Stimulated activated naive CD8-positive, alpha-beta T cell treated with anti-CD3 and anti-CD28 coated beads, Interleukin-15, amount 100 ng/mL, for 72 hours (primary cell): ENCODE results near the gene SHKBP1.
"Not testable (repeated sequence)": the region's sequence is repeated elsewhere in the genome, so short reads cannot be mapped to it uniquely, and the experiment has no call there.

Source experiments
- ATAC-seq: fragments of 150-1000 bp; cut with Tn5 transposase; 2 replicates; pipeline ENCODE4 v1.10.0; 2021; ENCODE audit warnings: mild to moderate bottlenecking, moderate library complexity
- DNase-seq, 2 donors: peaks; one replicate each; pipeline ENCODE4 v3.0.0; 2021 to 2022
- H3K27ac Mint-ChIP-seq, 2 donors: one replicate each; pipeline ENCODE4 v1.8.0; 2022; ENCODE audit warnings: mild to moderate bottlenecking in 2 of 2, mixed read lengths in 2 of 2, moderate library complexity in 2 of 2
- H3K27me3 Mint-ChIP-seq: one replicate; pipeline ENCODE4 v1.8.0; 2022; ENCODE audit warnings: mixed read lengths
- H3K4me1 Mint-ChIP-seq: one replicate; pipeline ENCODE4 v1.8.0; 2022; ENCODE audit warnings: mild to moderate bottlenecking, mixed read lengths
- H3K4me3 Mint-ChIP-seq, 2 donors: one replicate each; pipeline ENCODE4 v1.8.0; 2022; ENCODE audit warnings: mild to moderate bottlenecking in 2 of 2, mixed read lengths in 2 of 2, moderate library complexity in 1 of 2
- H3K9me3 Mint-ChIP-seq, 2 donors: one replicate each; pipeline ENCODE4 v1.8.0; 2022; ENCODE audit warnings: mixed read lengths in 2 of 2

The SHKBP1 gene

GRCh38 chr19:40549007-40549708 lies 27.5 kb upstream of the SHKBP1 start:
- no peaks in the 10 kb centered on the region for H3K9me3 Mint-ChIP-seq
- no peak overlapping the region for H3K27ac Mint-ChIP-seq
- ATAC-seq (peak; percentile 91), DNase-seq (peak; percentile 67 to 70)
- H3K27me3 Mint-ChIP-seq, result peaks cover 45% of the 10 kb centered on the region
- peaks cover 13% of the 10 kb centered on the region for H3K4me1 Mint-ChIP-seq
- H3K4me3 Mint-ChIP-seq, result peak overlapping the region; percentile 49 to 66

- Mint-ChIP-seq H3K4me3 (no peak overlapping the region), H3K4me1 (peaks cover 19% of the 10 kb centered on the region), H3K27ac (no peak overlapping the region), H3K27me3 (peaks cover 63% of the 10 kb centered on the region), H3K9me3 (no peaks in the 10 kb centered on the region)
- DNase-seq (no peak), ATAC-seq (no peak)
These were observed 25.7 kb upstream of the SHKBP1 start for GRCh38 chr19:40550951-40551350.

GRCh38 chr19:40552848-40553247 lies 23.8 kb upstream of the SHKBP1 start:
- H3K9me3 Mint-ChIP-seq, result no peaks in the 10 kb centered on the region
- peaks cover 57% of the 10 kb centered on the region for H3K27me3 Mint-ChIP-seq
- no peak overlapping the region for H3K4me3 Mint-ChIP-seq

DNA sequence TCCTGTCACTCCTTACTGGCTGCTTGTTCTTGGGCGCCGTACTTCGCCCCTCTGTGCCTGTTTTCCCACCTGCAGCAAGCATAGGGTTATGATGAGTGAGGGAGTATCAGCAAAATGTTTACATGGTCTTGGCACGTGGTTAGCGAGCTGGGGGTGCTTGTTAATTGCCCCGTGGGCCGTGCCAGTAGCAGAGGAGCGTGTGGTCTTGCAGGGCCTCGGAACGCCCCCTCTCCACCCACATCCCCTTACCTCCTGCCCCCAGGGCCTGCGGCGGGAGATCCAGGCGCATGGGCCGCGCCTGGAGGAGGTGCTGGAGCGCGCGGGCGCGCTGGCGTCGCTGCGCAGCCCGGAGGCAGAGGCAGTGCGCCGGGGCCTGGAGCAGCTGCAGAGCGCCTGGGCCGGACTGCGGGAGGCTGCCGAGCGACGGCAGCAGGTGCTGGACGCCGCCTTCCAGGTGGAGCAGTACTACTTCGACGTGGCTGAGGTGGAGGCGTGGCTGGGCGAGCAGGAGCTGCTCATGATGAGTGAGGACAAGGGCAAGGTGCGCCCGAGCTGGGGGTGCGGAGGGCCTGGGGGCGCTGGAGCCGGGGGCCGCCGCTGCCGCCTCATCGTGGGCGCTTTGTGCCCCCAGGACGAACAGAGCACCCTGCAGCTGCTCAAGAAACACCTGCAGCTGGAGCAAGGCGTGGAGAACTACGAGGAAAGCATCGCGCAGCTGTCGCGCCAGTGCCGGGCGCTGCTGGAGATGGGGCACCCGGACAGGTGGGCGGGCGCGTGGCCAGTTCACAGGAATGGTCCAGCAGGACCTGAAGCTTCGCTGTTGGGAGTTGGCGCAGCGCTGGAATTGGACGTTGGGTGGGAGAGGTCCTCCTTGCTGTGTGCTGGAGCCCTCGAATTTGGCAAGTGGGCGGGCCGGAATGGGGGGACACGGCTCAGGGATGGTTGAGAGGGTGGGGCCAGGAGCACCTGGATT lies 22.5 kb upstream of the SHKBP1 start:
- Mint-ChIP-seq H3K27me3 (peaks cover 48% of the 10 kb centered on the region), H3K4me1 (peaks cover 12% of the 10 kb centered on the region), H3K4me3 (no peak overlapping the region), H3K9me3 (no peaks in the 10 kb centered on the region), H3K27ac (no peak overlapping the region)
- DNase-seq, result no peak
- no peak for ATAC-seq

More at GRCh38 chr19:40552848-40553247, 23.8 kb upstream of the SHKBP1 start:
- ATAC-seq (no peak), DNase-seq (no peak)
- Mint-ChIP-seq H3K27ac (no peak overlapping the region), H3K4me1 (peaks cover 19% of the 10 kb centered on the region)

DNA sequence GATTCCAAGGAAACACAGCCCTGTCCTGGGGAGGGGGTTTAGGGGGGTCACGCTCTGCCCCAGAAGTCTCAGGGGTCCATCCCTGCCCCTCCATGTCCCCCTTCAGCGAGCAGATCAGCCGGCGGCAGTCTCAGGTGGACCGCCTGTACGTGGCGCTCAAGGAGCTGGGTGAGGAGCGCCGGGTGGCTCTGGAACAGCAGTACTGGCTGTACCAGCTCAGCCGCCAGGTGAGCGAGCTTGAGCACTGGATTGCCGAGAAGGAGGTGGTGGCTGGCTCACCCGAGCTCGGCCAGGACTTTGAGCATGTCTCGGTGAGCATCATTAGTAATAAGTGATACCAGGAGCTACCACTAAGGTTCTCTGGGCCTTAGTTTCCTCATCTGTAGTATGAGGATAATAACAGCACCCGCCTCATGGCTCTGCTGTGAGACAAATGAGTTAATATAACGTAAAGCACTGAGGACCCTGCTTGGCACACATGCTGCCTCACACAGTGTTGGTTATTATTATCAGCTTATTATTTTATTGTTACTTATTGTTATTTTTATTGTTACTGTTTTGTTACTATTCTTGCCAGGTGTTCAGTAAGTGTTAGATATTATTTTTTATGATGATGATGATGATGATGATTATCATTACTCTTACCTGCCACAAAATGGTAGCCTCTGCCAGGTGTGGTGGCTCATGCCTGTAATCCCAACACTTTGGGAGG lies 20.5 kb upstream of the SHKBP1 start:
- no peak overlapping the region for H3K27ac Mint-ChIP-seq
- H3K4me1 Mint-ChIP-seq, result peaks cover 21% of the 10 kb centered on the region
- H3K4me3 Mint-ChIP-seq, result no peak overlapping the region
- H3K9me3 Mint-ChIP-seq, result no peaks in the 10 kb centered on the region
- no peak for ATAC-seq
- peaks cover 35% of the 10 kb centered on the region for H3K27me3 Mint-ChIP-seq
- no peak for DNase-seq

DNA sequence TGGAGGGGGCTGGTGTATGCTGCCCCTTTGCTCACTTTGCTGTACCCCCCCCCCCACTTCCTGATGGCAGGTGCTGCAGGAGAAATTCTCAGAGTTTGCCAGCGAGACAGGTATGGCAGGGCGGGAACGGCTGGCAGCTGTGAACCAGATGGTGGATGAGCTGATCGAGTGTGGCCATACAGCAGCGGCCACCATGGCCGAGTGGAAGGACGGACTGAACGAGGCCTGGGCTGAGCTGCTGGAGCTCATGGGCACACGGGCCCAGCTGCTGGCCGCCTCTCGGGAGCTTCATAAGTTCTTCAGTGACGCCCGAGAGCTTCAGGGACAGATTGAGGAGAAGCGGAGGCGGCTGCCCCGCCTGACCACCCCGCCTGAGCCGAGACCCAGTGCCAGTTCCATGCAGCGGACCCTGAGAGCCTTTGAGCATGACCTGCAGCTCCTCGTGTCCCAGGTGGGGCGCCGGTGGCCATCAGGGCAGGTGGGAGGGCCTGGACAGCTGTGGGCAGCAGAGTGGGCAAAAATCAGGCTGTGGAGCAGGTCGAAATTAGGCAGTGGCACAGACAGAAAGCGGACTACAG lies 19.6 kb upstream of the SHKBP1 start:
- no peaks in the 10 kb centered on the region for H3K9me3 Mint-ChIP-seq
- peaks cover 41% of the 10 kb centered on the region for H3K27me3 Mint-ChIP-seq
- DNase-seq (no peak), ATAC-seq (no peak)
- no peak overlapping the region for H3K27ac Mint-ChIP-seq
- H3K4me3 Mint-ChIP-seq, result no peak overlapping the region
- peaks cover 26% of the 10 kb centered on the region for H3K4me1 Mint-ChIP-seq

DNA sequence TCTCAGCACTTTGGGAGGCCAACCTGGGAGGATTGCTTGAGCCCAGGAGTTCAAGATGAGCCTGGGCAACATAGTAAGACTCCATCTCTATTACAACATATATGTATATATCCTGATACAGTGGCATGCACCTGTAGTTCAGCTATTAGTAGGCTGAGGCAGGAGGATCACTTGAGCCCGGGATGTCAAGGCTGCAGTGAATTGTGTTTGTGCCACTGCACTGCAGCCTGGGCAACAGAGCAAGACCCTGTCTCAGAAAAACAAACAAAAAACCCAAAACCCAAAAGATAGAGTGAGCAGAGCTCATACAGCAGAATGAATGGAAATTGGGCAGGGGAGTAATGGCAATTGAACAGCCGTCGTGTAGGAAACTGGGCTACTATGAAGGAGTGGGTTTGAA lies 17.3 kb upstream of the SHKBP1 start:
- no peak overlapping the region for H3K4me3 Mint-ChIP-seq
- H3K27me3 Mint-ChIP-seq, result peaks cover 32% of the 10 kb centered on the region
- H3K4me1 Mint-ChIP-seq, result peaks cover 19% of the 10 kb centered on the region
- ATAC-seq (no peak), DNase-seq (no peak)
- no peaks in the 10 kb centered on the region for H3K9me3 Mint-ChIP-seq
- H3K27ac Mint-ChIP-seq, result no peak overlapping the region

- DNase-seq (no peak), ATAC-seq (no peak)
- Mint-ChIP-seq H3K27ac (no peak overlapping the region), H3K4me1 (peaks cover 16% of the 10 kb centered on the region), H3K27me3 (peaks cover 32% of the 10 kb centered on the region), H3K9me3 (no peaks in the 10 kb centered on the region), H3K4me3 (no peak overlapping the region)
These were observed 16.6 kb upstream of the SHKBP1 start for GRCh38 chr19:40560092-40560507.

GRCh38 chr19:40561947-40562346 lies 14.7 kb upstream of the SHKBP1 start:
- peaks cover 42% of the 10 kb centered on the region for H3K27me3 Mint-ChIP-seq
- ATAC-seq, result no peak
- no peaks in the 10 kb centered on the region for H3K9me3 Mint-ChIP-seq
- H3K4me3 Mint-ChIP-seq, result no peak overlapping the region
- DNase-seq, result no peak
- no peak overlapping the region for H3K27ac Mint-ChIP-seq
- peaks cover 16% of the 10 kb centered on the region for H3K4me1 Mint-ChIP-seq

DNA sequence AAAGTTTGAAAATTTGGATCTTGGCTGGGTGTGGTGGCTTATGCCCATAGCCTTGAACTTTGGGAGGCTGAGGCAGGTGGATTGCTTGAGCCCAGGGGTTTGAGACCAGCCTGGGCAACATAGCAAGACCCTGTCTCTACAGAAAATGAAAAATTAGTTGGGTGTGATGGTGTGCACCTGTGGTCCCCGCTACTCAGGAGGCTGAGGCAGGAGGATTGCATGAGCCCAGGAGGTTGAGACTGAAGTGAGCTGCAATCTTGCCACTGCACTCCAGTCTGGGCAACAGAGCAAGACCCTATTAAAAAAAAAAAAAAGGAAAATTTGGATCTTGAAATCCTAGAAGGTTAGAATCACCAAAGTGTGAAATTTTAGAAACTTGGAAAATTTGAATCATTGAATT lies 12.1 kb upstream of the SHKBP1 start:
- not testable (repeated sequence) for DNase-seq
- H3K27me3 Mint-ChIP-seq, result peaks cover 68% of the 10 kb centered on the region
- H3K4me1 Mint-ChIP-seq, result peaks cover 19% of the 10 kb centered on the region

GRCh38 chr19:40565355-40565754 lies 11.3 kb upstream of the SHKBP1 start:
- ATAC-seq, result no peak
- H3K4me3 Mint-ChIP-seq, result no peak overlapping the region
- H3K27me3 Mint-ChIP-seq, result peaks cover 75% of the 10 kb centered on the region
- no peaks in the 10 kb centered on the region for H3K9me3 Mint-ChIP-seq
- no peak for DNase-seq
- peaks cover 20% of the 10 kb centered on the region for H3K4me1 Mint-ChIP-seq
- H3K27ac Mint-ChIP-seq, result peak overlapping the region in 1 of 2 donors; percentile 86

More for the DNA sequence above, 12.1 kb upstream of the SHKBP1 start:
- H3K9me3 Mint-ChIP-seq, H3K4me3 Mint-ChIP-seq, H3K27ac Mint-ChIP-seq, ATAC-seq: not testable (repeated sequence)

DNA sequence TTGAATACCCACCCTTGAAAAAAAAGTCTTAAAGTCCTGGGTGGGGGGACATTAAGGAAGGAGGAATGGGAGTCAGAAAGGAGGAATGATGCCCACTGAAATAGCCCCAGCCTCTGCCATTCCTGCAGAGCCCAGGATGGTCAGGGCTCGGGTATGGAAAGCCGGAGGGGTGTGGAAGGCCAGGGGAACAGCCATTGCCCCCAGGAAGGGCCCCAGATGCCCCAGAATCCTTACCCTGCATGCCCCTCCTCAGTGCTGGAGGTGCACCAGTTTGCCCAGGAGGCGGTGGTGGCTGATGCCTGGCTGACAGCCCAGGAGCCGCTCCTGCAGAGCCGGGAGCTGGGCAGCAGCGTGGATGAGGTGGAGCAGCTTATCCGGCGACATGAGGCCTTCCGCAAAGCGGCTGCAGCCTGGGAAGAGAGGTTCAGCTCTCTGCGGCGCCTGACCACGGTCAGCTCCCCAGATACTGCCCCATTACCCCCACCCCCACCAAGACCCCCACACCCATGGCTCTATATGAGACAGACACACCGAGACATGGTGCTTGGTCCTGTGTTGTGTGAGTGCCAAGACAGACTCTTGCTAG lies 10.7 kb upstream of the SHKBP1 start:
- peaks cover 24% of the 10 kb centered on the region for H3K4me1 Mint-ChIP-seq
- H3K9me3 Mint-ChIP-seq, result peaks cover 0 to 3% of the 10 kb centered on the region in 2 donors
- ATAC-seq, result no peak
- H3K27me3 Mint-ChIP-seq, result peaks cover 75% of the 10 kb centered on the region
- DNase-seq, result no peak
- H3K27ac Mint-ChIP-seq, result no peak overlapping the region
- H3K4me3 Mint-ChIP-seq, result no peak overlapping the region

DNA sequence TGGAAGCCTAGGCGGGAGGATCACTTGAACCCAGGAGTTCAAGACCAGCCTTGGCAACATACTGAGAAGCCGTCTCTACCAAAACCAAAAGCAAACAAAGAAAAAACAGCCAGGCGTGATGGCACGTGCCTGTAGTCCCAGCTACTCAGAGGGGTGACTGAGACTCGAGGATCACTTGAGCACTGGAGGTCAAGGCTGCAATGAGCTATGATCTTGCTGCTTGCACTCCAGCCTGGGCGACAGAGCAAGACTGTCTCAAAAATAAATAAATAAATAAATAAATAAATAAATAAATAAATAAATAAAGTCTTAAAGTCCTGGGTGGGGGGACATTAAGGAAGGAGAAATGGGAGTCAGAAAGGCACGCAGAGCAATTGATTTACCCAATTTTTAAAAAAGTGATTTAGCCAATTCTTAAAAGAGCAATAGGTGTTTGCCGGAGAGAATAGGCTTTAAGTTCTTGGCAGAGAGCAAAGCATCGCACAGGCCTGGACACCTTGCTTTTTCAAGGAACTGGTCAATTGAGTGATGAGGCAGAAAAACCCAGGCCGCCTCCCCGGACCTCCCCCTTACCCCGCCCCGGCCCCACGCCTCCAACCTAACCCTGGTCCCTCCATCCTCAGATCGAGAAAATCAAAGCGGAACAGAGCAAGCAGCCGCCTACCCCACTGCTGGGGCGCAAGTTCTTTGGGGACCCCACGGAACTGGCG lies 9.5 kb upstream of the SHKBP1 start:
- DNase-seq (no peak), ATAC-seq (no peak)
- H3K4me3 Mint-ChIP-seq, result peak overlapping the region in 1 of 2 donors; percentile 69
- H3K27ac Mint-ChIP-seq, result no peak overlapping the region
- H3K27me3 Mint-ChIP-seq, result peaks cover 67% of the 10 kb centered on the region
- peaks cover 0 to 4% of the 10 kb centered on the region in 2 donors for H3K9me3 Mint-ChIP-seq
- H3K4me1 Mint-ChIP-seq, result peaks cover 19% of the 10 kb centered on the region

- peaks cover 19% of the 10 kb centered on the region for H3K4me1 Mint-ChIP-seq
- H3K27me3 Mint-ChIP-seq, result peaks cover 66% of the 10 kb centered on the region
- peak overlapping the region; percentile 15 to 69 for H3K4me3 Mint-ChIP-seq
- peaks cover 0 to 4% of the 10 kb centered on the region in 2 donors for H3K9me3 Mint-ChIP-seq
- DNase-seq, result no peak
- no peak overlapping the region for H3K27ac Mint-ChIP-seq
- no peak for ATAC-seq
These were observed 8.8 kb upstream of the SHKBP1 start for GRCh38 chr19:40567750-40568494.
